Lower lobe of right lung (tissue), 2 donors: ENCODE measurements around the gene GFOD2. TPM values are rescaled to one million over a fixed set of nuclear protein-coding genes. Genes with fewer than 3 reads are reported as not detected.

Experiments
- ATAC-seq, 2 donors: fragments of 200-7000 bp; cut with Tn5 transposase; one replicate each; pipeline ENCODE4 v1.9.1; 2020 to 2022; ENCODE audit warnings: mild to moderate bottlenecking in 2 of 2, moderate library complexity in 2 of 2
- DNase-seq: peaks from one replicate; pipeline ENCODE4 v3.0.0-alpha.2; 2020
- H3K27ac ChIP-seq: fragments of 200-600 bp; one replicate; pipeline ENCODE4 v1.8.0; 2022
- H3K27me3 ChIP-seq: fragments of 200-600 bp; one replicate; pipeline ENCODE4 v1.8.0; 2022; ENCODE audit warnings: low read depth
- H3K36me3 ChIP-seq: fragments of 200-600 bp; one replicate; pipeline ENCODE4 v1.8.0; 2022; ENCODE audit warnings: mild to moderate bottlenecking
- H3K4me1 ChIP-seq: fragments of 200-600 bp; one replicate; pipeline ENCODE4 v1.8.0; 2022
- H3K4me3 ChIP-seq: fragments of 200-600 bp; one replicate; pipeline ENCODE4 v1.8.0; 2022; ENCODE audit warnings: mild to moderate bottlenecking
- H3K9me3 ChIP-seq: fragments of 200-600 bp; one replicate; pipeline ENCODE4 v1.8.0; 2022
- intact Hi-C: fragments of 100-400 bp; cut with DNase I; formaldehyde crosslinking; loops from one replicate; pipeline ENCODE4 v1.11.0; 2022
- total RNA-seq: library from RNA; stranded (reverse); fragmentation: NEBNext Ultra II Directional; extraction: Animal tissue kit (Norgen Biotek cat#: 25700); gene quantifications from one replicate; pipeline ENCODE4 v1.2.1, GENCODE V29; 2021
- TF ChIP-seq, protein P1 (sequence below): fragments of 200-600 bp; IDR thresholded peaks from one replicate; pipeline ENCODE4 v1.8.0; 2022; ENCODE audit warnings: antibody characterized with exemption, mild to moderate bottlenecking
- donor health status: DM: no; HTN: yes; CAD: no; lungs with severe emphysema.

GFOD2 gene
- total RNA-seq, 1 donor from 2014 or later = 18.9 TPM

DNA sequence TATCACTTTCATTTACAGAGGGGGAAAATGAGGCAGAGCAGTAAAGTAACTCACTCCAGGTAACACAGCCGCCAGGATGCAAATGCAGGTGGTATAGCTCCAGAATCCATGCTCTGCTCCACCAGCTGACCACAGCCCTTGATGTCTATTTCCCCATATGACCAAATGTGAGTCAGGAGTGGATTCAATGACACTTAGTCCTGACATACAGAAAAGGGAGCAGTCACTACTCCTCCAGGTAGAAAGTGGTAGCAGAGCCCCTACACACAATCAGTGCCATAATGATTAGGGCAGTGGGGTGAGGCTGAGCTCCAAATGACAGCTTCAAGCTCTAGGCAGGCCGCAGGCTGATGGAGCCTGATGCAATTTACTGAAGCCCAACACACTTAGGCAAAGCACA lies 43.3 kb upstream of the GFOD2 start:
- Histone ChIP-seq H3K4me3 (no peak overlapping the region), H3K9me3 (no peaks in the 10 kb centered on the region), H3K4me1 (no peaks in the 10 kb centered on the region), H3K27me3 (no peaks in the 10 kb centered on the region), H3K36me3 (peaks cover 37% of the 10 kb centered on the region), H3K27ac (no peak overlapping the region)
- intact Hi-C loops = no loop called here
- TF ChIP-seq, protein P1, sequence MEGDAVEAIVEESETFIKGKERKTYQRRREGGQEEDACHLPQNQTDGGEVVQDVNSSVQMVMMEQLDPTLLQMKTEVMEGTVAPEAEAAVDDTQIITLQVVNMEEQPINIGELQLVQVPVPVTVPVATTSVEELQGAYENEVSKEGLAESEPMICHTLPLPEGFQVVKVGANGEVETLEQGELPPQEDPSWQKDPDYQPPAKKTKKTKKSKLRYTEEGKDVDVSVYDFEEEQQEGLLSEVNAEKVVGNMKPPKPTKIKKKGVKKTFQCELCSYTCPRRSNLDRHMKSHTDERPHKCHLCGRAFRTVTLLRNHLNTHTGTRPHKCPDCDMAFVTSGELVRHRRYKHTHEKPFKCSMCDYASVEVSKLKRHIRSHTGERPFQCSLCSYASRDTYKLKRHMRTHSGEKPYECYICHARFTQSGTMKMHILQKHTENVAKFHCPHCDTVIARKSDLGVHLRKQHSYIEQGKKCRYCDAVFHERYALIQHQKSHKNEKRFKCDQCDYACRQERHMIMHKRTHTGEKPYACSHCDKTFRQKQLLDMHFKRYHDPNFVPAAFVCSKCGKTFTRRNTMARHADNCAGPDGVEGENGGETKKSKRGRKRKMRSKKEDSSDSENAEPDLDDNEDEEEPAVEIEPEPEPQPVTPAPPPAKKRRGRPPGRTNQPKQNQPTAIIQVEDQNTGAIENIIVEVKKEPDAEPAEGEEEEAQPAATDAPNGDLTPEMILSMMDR = no peak
- DNase-seq (no peak), ATAC-seq (no peak)

DNA sequence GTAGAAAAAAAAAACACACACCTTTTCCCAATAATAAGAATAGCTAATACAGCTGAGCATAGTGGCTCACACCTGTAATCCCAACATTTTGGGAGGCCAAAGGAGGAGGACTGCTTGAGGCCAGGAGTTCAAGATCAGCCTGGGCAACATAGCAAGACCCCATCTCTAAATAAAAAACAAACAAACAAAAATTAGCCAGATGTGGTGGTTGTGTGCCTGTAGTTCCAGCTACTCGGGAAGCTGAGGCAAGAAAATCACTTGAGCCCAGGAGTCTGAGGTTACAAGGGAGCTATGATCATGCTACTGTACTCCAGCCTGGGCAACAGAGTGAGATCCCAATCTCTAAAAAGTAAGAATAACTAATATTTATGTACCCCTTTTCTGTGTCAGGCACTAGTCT lies 42.8 kb upstream of the GFOD2 start:
- TF ChIP-seq, protein P1 = no peak
- ATAC-seq = no peak
- H3K27me3 ChIP-seq = no peaks in the 10 kb centered on the region
- no peak for DNase-seq
- H3K4me1 ChIP-seq = no peaks in the 10 kb centered on the region
- intact Hi-C loops = no loop called here
- peaks cover 37% of the 10 kb centered on the region for H3K36me3 ChIP-seq
- no peaks in the 10 kb centered on the region for H3K9me3 ChIP-seq
- H3K4me3 ChIP-seq = no peak overlapping the region
- H3K27ac ChIP-seq = no peak overlapping the region

DNA sequence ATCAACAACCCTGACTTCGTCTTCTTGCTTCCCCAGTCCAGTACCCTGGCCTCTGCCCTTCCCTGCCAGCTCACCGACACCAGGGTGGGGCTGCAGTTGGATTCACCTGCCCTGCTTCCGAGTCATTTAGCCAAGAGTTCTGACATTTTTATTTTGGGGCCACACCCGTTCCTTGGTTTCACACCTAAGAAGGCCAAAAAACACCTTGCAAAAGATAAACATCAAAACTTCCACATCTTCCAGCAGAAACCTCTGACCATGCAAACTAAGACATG lies 41.8 kb upstream of the GFOD2 start:
- Histone ChIP-seq H3K36me3 (peaks cover 29% of the 10 kb centered on the region), H3K4me3 (no peak overlapping the region), H3K27ac (no peak overlapping the region), H3K9me3 (no peaks in the 10 kb centered on the region), H3K27me3 (no peaks in the 10 kb centered on the region), H3K4me1 (no peaks in the 10 kb centered on the region)
- intact Hi-C loops = no loop called here
- TF ChIP-seq, protein P1 = no peak
- DNase-seq (no peak), ATAC-seq (no peak)

DNA sequence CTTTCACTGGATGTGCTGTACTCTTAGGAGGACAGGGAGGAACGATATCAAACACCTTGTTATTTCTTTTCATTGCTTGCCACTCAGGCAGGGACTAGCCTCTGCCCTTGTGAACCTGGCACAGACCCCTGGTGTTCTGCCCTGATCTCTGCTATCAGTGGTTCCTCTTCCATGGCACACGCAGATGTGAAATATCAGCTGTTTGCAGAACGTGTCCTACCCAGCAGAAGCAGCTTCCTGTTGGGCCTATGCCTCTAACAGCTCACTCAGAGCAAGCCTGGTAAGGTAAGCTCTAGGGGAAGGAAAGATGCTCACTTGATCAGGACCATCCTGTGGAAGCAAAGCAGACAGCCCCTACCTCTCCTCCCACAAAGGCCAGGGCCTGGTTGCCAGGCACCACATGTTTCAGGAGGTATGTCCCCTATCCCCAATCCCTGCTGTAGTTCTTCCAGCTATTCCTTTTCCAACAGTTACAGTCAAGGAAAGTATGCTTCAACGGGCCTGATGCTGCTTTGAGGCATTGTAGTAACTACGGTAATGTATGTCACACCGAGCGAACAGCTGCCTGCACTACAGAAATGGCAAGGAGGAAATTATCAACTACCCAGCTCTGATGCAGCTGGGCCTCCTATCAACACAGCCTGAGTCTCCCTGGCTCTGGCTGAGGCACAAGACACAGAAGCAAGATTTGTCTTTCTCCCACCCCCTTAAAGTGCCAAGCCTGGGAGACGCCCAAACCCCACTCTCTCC lies 41.3 kb upstream of the GFOD2 start:
- no peaks in the 10 kb centered on the region for H3K27me3 ChIP-seq
- H3K4me1 ChIP-seq = no peaks in the 10 kb centered on the region
- H3K4me3 ChIP-seq = no peak overlapping the region
- ATAC-seq (no peak), DNase-seq (no peak)
- H3K27ac ChIP-seq = no peak overlapping the region
- intact Hi-C loops = no loop called here
- TF ChIP-seq, protein P1 = no peak
- H3K36me3 ChIP-seq = peaks cover 29% of the 10 kb centered on the region
- no peaks in the 10 kb centered on the region for H3K9me3 ChIP-seq

DNA sequence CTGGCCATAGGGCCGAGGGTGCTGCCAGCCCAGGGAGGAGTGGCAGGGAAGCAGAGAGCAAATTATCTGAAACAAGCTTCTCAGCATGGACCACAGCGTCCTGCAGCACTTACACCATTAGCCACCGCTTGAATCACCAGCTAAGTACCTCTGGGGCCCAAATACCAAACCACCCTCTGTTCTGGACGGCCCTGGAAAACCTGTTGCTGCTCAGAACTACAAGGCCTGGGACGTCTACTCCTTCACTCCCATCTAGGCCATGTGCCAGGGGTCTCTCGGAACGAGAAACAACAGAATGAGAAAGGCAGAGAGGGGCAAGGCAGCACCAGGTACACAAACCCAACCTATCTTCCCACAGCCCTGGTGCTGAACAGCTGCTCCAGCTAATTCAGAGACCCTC lies 39.9 kb upstream of the GFOD2 start:
- no peaks in the 10 kb centered on the region for H3K4me1 ChIP-seq
- H3K27ac ChIP-seq = no peak overlapping the region
- peaks cover 28% of the 10 kb centered on the region for H3K36me3 ChIP-seq
- no peaks in the 10 kb centered on the region for H3K27me3 ChIP-seq
- no peak overlapping the region for H3K4me3 ChIP-seq
- ATAC-seq (no peak), DNase-seq (no peak)
- TF ChIP-seq, protein P1 = no peak
- H3K9me3 ChIP-seq = no peaks in the 10 kb centered on the region
- intact Hi-C loops = no loop called here
